ENCODE results near the gene MINDY4.

DNA sequence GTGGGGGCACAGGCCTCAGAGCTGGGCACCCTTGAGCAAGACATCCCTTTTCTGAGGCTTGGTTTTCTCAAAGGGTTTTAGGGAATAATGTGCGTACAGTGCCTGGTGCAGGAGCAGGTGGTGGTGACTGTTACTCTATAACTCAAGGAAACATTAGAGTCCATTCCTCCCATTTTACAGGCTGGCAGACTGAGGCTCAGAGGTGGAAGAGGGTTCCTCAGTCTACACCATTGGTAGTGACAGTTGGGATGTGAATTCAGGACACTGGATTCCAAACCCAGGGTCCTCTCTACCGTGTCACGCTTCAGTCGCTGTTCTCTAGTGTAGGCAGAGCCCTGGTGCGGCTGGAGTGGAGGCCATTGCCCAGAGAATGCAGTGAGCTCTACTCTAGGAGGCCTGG lies 100.4 kb downstream of the MINDY4 start:
- TF ChIP-seq EEA1 (CRISPR knock-in tag; IDR thresholded peaks at IDR 0.05; ENCODE audit: borderline replicate concordance) (no peak), POLR2A (IDR thresholded peaks at IDR 0.05; ENCODE audit: insufficient read depth in 1 of 2, low read depth in 2 of 2, low read length in 2 of 2) (no peak), CEBPB (IDR thresholded peaks at IDR 0.05; ENCODE audit: borderline replicate concordance, low read depth, low read length) (no peak), ZBTB7A (CRISPR knock-in tag; IDR thresholded peaks at IDR 0.05) (no peak), MTA1 (CRISPR knock-in tag; IDR thresholded peaks at IDR 0.05; ENCODE audit: borderline replicate concordance) (no peak), GLMP (CRISPR knock-in tag; IDR thresholded peaks at IDR 0.05; ENCODE audit: borderline replicate concordance) (no peak), TCF7L2 (IDR thresholded peaks at IDR 0.05; ENCODE audit: low read depth, low read length) (no peak)

Measured in HepG2 (cell line).